GM12865 (cell line): ENCODE results near the gene TSHZ2.

ENCODE experiments used
- DNase-seq: peaks from one replicate; pipeline ENCODE4 v3.0.0; 2010; ENCODE audit warnings: low read depth
- H3K4me3 ChIP-seq: 2 replicates; pipeline ENCODE4 v1.5.1; 2011; ENCODE audit warnings: mild to moderate bottlenecking, low read depth, low read length, control low read depth
- TF ChIP-seq, protein P1 (sequence below): IDR thresholded peaks from 2 replicates; pipeline ENCODE4 v1.5.1; 2011; ENCODE audit warnings: low read length, control low read depth, low read depth, inconsistent platforms; ENCODE audit not compliant: insufficient read depth; ENCODE audit errors: missing control alignments

TSHZ2 gene

DNA sequence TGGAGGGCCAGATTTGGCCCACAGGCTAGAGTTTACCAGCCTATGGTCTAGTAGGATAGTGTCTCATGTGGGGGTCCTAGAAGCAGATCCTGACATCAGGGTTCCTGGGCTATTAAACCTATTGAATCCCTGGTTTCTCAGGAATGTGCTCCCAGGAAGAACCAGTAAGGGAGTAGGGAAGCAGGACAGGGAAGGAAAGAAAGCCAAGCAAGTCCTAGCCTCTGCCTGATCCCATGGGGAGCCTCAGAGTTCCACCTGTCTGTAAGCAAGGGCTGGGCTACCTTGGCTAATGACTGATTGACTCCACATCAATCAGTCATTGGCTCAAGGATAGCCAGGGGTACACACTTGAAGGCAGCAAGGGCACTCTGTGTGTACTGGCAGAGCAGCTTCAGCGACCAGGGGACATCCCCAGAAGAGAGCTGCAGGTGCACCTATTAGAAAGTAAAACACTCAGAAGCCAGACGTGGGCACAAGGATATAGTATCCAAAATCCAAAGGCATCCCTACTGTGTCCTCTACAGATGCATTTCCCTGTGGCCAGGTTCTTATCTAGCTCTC lies 309.5 kb downstream of the TSHZ2 start:
- no peak for DNase-seq
- no peak overlapping the region for H3K4me3 ChIP-seq
- TF ChIP-seq, protein P1, sequence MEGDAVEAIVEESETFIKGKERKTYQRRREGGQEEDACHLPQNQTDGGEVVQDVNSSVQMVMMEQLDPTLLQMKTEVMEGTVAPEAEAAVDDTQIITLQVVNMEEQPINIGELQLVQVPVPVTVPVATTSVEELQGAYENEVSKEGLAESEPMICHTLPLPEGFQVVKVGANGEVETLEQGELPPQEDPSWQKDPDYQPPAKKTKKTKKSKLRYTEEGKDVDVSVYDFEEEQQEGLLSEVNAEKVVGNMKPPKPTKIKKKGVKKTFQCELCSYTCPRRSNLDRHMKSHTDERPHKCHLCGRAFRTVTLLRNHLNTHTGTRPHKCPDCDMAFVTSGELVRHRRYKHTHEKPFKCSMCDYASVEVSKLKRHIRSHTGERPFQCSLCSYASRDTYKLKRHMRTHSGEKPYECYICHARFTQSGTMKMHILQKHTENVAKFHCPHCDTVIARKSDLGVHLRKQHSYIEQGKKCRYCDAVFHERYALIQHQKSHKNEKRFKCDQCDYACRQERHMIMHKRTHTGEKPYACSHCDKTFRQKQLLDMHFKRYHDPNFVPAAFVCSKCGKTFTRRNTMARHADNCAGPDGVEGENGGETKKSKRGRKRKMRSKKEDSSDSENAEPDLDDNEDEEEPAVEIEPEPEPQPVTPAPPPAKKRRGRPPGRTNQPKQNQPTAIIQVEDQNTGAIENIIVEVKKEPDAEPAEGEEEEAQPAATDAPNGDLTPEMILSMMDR: no peak

DNA sequence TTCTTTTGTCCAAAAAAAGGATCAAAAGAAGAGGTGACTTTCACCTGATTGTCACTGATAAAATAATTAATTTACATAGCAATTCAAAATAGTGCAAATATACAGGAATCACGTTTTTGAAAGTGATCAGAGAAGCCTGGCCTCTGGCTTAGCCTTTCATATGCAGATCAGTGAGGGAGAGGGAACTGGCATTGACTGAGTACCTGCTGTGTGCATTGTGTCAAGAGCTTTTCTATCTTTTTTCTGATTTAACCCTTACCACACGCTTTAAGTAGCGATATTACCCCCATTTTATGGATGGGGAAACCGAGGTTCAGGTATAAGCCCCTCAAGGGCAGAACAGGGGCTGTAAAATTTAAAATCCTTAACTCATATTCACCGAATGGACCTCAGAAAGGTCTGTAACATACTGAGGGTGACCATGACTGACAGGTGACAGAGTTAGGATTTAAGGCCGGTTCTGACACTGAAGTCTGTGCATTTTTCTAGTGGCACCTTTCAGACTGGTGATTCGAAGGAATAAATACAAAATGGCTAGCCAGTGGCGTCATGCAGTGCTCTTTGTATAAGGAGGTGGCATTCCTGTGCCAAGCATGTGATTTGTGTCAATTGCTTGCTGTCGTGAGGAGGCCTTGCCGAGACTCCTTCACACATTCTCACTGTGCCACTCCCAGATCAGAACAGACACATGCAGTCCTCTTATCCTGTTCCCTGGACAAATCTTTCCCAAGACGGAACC lies 310.2 kb downstream of the TSHZ2 start:
- no peak for DNase-seq
- no peak overlapping the region for H3K4me3 ChIP-seq

DNA sequence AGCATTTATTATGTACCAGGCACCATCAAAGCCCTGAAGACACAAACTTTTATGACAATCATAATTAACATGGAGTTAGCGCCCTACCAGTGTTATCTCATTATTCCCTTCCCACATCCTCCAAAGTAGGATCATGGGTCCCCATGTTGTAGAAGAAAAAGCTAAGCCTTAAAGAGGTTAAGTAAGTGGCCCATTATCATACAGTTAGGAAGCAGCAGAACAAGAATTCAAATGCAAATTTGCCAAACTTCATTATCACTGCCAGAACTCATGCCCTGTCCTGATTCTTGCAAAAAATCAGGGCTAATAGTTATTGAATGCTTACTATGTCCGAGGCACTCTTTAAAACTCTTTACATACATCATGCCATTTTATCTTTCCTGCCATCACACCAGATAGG lies 310.9 kb downstream of the TSHZ2 start:
- TF ChIP-seq, protein P1: no peak
- H3K4me3 ChIP-seq: no peak overlapping the region
- DNase-seq: no peak

More for the DNA sequence above, 310.2 kb downstream of the TSHZ2 start:
- TF ChIP-seq, protein P1: no peak

DNA sequence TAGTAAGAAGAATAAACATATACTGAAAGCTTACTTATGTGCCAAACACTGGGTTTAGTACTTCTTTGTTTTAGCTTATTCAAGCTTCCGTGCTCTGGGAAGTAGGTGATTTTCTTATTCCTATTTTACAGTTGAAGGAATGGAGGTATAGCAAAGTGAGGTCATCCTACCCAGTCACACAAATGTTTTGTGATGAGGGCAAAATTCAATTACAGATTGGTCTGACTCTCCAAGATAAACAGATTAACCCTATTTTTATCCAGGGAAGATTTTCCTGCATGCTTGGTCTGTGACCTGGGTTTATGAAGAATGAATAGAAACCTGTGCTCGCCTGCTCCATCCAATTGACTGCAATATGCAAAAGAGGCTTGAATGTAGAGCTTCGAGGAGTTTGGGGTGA lies 311.4 kb downstream of the TSHZ2 start:
- TF ChIP-seq, protein P1: no peak
- no peak overlapping the region for H3K4me3 ChIP-seq
- no peak for DNase-seq

DNA sequence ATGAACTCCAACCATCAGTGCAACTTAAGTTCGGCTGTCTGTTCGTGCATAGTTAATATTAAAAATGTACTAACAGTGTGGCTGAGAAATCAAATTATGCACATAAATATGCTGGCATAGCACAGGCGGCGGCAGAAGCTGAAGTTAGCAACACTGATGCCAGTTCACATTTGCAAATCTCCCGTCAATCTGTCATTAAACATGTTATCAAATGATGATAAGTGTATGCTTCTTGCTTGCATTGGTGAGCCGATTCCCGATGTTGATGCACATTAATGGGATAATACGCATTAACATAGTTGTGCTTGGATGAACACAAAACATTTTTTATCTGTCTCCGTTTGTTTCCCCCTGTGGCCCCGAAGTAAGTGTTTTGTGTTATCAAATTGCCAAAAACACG lies 312.1 kb downstream of the TSHZ2 start:
- TF ChIP-seq, protein P1: no peak

GRCh38 chr20:53284696-53285095 lies 312.5 kb downstream of the TSHZ2 start:
- no peak overlapping the region for H3K4me3 ChIP-seq
- no peak for DNase-seq
- TF ChIP-seq, protein P1: no peak

More for the DNA sequence above, 312.1 kb downstream of the TSHZ2 start:
- no peak for DNase-seq
- no peak overlapping the region for H3K4me3 ChIP-seq
